Hepatocyte (in vitro differentiated cells): Measurements from ENCODE around the gene NUP62. TPM values are rescaled to one million over a fixed set of nuclear protein-coding genes. Genes with fewer than 3 reads are reported as not detected.
A peak's percentile ranks its signal among the peaks of the same experiment; 100 is the strongest.

ENCODE experiments used
- DNase-seq: peaks from one replicate; pipeline ENCODE4 v3.0.0-alpha.2; 2016; ENCODE audit warnings: low spot score
- H2AFZ ChIP-seq: fragments of 200-600 bp; sonication (generic); 2 replicates; pipeline ENCODE4 v1.6.0; 2016; ENCODE audit warnings: antibody characterized with exemption, mild to moderate bottlenecking
- H3K27ac ChIP-seq: fragments of 200-600 bp; sonication (generic); 2 replicates; pipeline ENCODE4 v1.5.1; 2016; ENCODE audit warnings: mild to moderate bottlenecking
- H3K27me3 ChIP-seq: fragments of 200-600 bp; sonication (generic); 2 replicates; pipeline ENCODE4 v1.6.1; 2016
- H3K36me3 ChIP-seq: fragments of 200-600 bp; sonication (generic); replicated peaks from 2 replicates; pipeline ENCODE4 v1.5.1; 2016; ENCODE audit warnings: low read depth; ENCODE audit not compliant: insufficient read depth
- H3K4me1 ChIP-seq: fragments of 200-600 bp; sonication (generic); 2 replicates; pipeline ENCODE4 v1.5.1; 2016; ENCODE audit warnings: mild to moderate bottlenecking, moderate library complexity; ENCODE audit not compliant: insufficient read depth
- H3K4me2 ChIP-seq: fragments of 200-600 bp; sonication (generic); 2 replicates; pipeline ENCODE4 v1.6.0; 2016
- H3K4me3 ChIP-seq: fragments of 200-600 bp; sonication (generic); 2 replicates; pipeline ENCODE4 v1.5.1; 2016; ENCODE audit warnings: mild to moderate bottlenecking
- H3K79me2 ChIP-seq: fragments of 200-600 bp; sonication (generic); 2 replicates; pipeline ENCODE4 v1.6.0; 2017; ENCODE audit warnings: mild to moderate bottlenecking
- H3K9me2 ChIP-seq: fragments of 200-600 bp; sonication (generic); replicated peaks from 2 replicates; pipeline ENCODE4 v1.6.0; 2017; ENCODE audit warnings: mild to moderate bottlenecking; ENCODE audit not compliant: insufficient read depth
- H3K9me3 ChIP-seq: fragments of 200-600 bp; sonication (generic); 2 replicates; pipeline ENCODE4 v1.5.1; 2016; ENCODE audit warnings: low read depth, mild to moderate bottlenecking
- H4K20me1 ChIP-seq: fragments of 200-600 bp; sonication (generic); 2 replicates; pipeline ENCODE4 v1.6.0; 2016; ENCODE audit warnings: mild to moderate bottlenecking; ENCODE audit not compliant: insufficient read depth, poor library complexity, severe bottlenecking
- CTCF ChIP-seq: fragments of 200-600 bp; sonication (generic); IDR thresholded peaks from 2 replicates; pipeline ENCODE4 v1.5.1; 2016; ENCODE audit warnings: antibody characterized with exemption, mild to moderate bottlenecking; ENCODE audit not compliant: poor library complexity
- EZH2 ChIP-seq: fragments of 200-600 bp; sonication (generic); IDR thresholded peaks from 2 replicates; pipeline ENCODE4 v1.6.1; 2016; ENCODE audit warnings: antibody characterized with exemption, mild to moderate bottlenecking, borderline replicate concordance
- EZH2phosphoT487 ChIP-seq: fragments of 200-600 bp; sonication (generic); IDR thresholded peaks from one replicate; pipeline ENCODE4 v1.6.1; 2018; ENCODE audit warnings: antibody characterized with exemption, mild to moderate bottlenecking, low read depth, moderate library complexity; ENCODE audit not compliant: unreplicated experiment, severe bottlenecking
- WGBS: methylation state at CpG from one replicate; pipeline ENCODE4 v1.1.6; 2016; ENCODE audit warnings: low lambda C conversion rate; ENCODE audit errors: missing lambda C conversion rate; 5-methylcytosine and 5-hydroxymethylcytosine counted together
- polyA plus RNA-seq: library from polyadenylated mRNA; unstranded; fragments of >200 nt; fragmentation: Nextera tagmentation; extraction: Ambion mirVana; gene quantifications from 2 replicates; pipeline ENCODE4 v1.2.1, GENCODE V29; 2016
- total RNA-seq: library from RNA; depleted of rRNA; stranded (reverse); fragments of >200 nt; gene quantifications from 2 replicates; pipeline ENCODE4 v1.2.3, GENCODE V29; 2014

Gene NUP62
- total RNA-seq = 21.3 and 33.8 TPM in 2 replicates
- 33.5 and 34.0 TPM in 2 replicates for polyA plus RNA-seq

GRCh38 chr19:49929121-49929610, at the start of gene NUP62, which contains the start of gene ATF5:
Gene NUP62, minus strand, starts transcription at chr19:49929504. Its CDS starts 19,697 bp downstream, at chr19:49909807.
Gene ATF5, plus strand, starts transcription at chr19:49929205. Its CDS starts 1,646 bp downstream, at chr19:49930851.
- Histone ChIP-seq H3K27ac (peak within 1 kb of the TSS; percentile 98), H3K27me3 (no peaks in the 10 kb centered on the region)

GRCh38 chr19:49978324-49978723, 49.0 kb upstream of the NUP62 start:
- Histone ChIP-seq H3K79me2 (no peaks in the 10 kb centered on the region), H3K27me3 (no peaks in the 10 kb centered on the region), H3K27ac (no peak overlapping the region), H3K4me1 (peaks cover 11% of the 10 kb centered on the region), H3K9me2 (no peaks in the 10 kb centered on the region), H3K36me3 (no peaks in the 10 kb centered on the region), H3K4me2 (no peak overlapping the region), H4K20me1 (no peaks in the 10 kb centered on the region), H2AFZ (no peak overlapping the region), H3K4me3 (no peak overlapping the region), H3K9me3 (no peaks in the 10 kb centered on the region)
- no peak for DNase-seq
- TF ChIP-seq EZH2phosphoT487 (no peak), EZH2 (no peak), CTCF (no peak)
- WGBS = 83% methylated on average over 11 of the region's 11 CpGs

More at GRCh38 chr19:49929121-49929610, at the start of gene NUP62, which contains the start of gene ATF5:
- WGBS = under 1% methylated on average over 38 of the region's 48 CpGs
- Histone ChIP-seq H4K20me1 (no peaks in the 10 kb centered on the region), H3K4me1 (peaks cover 8% of the 10 kb centered on the region), H3K79me2 (peaks cover 40% of the 10 kb centered on the region), H3K9me2 (no peaks in the 10 kb centered on the region), H3K4me2 (peak within 1 kb of the TSS; percentile 84), H3K4me3 (peak within 1 kb of the TSS; percentile 80), H3K9me3 (no peaks in the 10 kb centered on the region), H2AFZ (peak within 1 kb of the TSS; percentile 91), H3K36me3 (no peaks in the 10 kb centered on the region)
- no peak for TF ChIP-seq EZH2phosphoT487
- no peak for TF ChIP-seq EZH2
- no peak for TF ChIP-seq CTCF
- peak; percentile 96 for DNase-seq

- Histone ChIP-seq H3K4me3 (no peak overlapping the region), H4K20me1 (no peaks in the 10 kb centered on the region), H3K4me2 (no peak overlapping the region), H3K36me3 (no peaks in the 10 kb centered on the region), H3K27ac (no peak overlapping the region), H3K9me2 (no peaks in the 10 kb centered on the region), H3K27me3 (no peaks in the 10 kb centered on the region), H3K79me2 (no peaks in the 10 kb centered on the region), H3K4me1 (peaks cover 7% of the 10 kb centered on the region), H3K9me3 (no peaks in the 10 kb centered on the region), H2AFZ (no peak overlapping the region)
- WGBS = 93% methylated on average over 18 of the region's 18 CpGs
- no peak for DNase-seq
- no peak for TF ChIP-seq EZH2
- TF ChIP-seq EZH2phosphoT487 = no peak
- no peak for TF ChIP-seq CTCF
Observed at GRCh38 chr19:49977881-49978280, 48.6 kb upstream of the NUP62 start.

- Histone ChIP-seq H3K36me3 (no peaks in the 10 kb centered on the region), H4K20me1 (no peaks in the 10 kb centered on the region), H3K9me2 (no peaks in the 10 kb centered on the region), H3K4me3 (no peak overlapping the region), H3K27me3 (no peaks in the 10 kb centered on the region), H3K4me2 (no peak overlapping the region), H2AFZ (no peak overlapping the region), H3K9me3 (no peaks in the 10 kb centered on the region), H3K79me2 (no peaks in the 10 kb centered on the region), H3K27ac (no peak overlapping the region), H3K4me1 (peaks cover 4% of the 10 kb centered on the region)
- WGBS = 88% methylated on average over 11 of the region's 13 CpGs
- DNase-seq = no peak
- no peak for TF ChIP-seq EZH2
- TF ChIP-seq EZH2phosphoT487 = no peak
- TF ChIP-seq CTCF = no peak
Observed at GRCh38 chr19:49977076-49977475, 47.8 kb upstream of the NUP62 start.
